ENCODE measurements around the gene ARHGAP21.

ARHGAP21 gene

DNA sequence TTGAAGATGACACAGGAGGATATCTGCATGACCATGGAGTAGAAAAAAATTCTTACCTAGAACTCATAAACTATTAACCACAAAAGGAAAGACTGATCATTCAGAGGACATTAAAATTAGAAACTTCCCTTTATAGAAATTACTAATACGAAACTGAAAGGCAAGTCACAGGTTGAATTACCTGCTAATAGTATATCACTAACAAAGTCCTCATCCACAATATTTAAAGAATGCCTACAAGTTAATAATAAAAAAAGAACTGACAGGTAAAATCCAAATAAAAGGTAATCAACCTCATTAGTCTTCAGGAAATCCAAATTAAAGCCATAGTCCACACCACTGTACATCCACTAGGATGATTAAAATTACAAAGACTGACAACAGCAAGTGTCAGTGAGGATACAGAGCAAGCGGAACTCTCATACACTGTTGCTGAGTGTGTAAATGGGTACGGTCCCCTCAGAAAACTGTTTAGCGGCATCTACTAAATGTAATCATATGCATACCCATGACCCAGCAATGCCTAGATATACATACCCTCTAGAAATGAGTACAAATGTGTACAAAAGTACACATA is 71.2 kb downstream of the ARHGAP21 start:
- in situ Hi-C loops (cut with MboI; ENCODE audit: low pct_unique_long_range_greater_than_20kb, low sequenced_read_pairs, unreplicated experiment), result no loop called here
- DNase-seq (ENCODE audit: low spot score), result peak; percentile 65
- TF ChIP-seq, protein P1, sequence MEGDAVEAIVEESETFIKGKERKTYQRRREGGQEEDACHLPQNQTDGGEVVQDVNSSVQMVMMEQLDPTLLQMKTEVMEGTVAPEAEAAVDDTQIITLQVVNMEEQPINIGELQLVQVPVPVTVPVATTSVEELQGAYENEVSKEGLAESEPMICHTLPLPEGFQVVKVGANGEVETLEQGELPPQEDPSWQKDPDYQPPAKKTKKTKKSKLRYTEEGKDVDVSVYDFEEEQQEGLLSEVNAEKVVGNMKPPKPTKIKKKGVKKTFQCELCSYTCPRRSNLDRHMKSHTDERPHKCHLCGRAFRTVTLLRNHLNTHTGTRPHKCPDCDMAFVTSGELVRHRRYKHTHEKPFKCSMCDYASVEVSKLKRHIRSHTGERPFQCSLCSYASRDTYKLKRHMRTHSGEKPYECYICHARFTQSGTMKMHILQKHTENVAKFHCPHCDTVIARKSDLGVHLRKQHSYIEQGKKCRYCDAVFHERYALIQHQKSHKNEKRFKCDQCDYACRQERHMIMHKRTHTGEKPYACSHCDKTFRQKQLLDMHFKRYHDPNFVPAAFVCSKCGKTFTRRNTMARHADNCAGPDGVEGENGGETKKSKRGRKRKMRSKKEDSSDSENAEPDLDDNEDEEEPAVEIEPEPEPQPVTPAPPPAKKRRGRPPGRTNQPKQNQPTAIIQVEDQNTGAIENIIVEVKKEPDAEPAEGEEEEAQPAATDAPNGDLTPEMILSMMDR (IDR thresholded peaks at IDR 0.05; ENCODE audit: extremely low read depth, insufficient read depth, missing control alignments), result no peak

DNA sequence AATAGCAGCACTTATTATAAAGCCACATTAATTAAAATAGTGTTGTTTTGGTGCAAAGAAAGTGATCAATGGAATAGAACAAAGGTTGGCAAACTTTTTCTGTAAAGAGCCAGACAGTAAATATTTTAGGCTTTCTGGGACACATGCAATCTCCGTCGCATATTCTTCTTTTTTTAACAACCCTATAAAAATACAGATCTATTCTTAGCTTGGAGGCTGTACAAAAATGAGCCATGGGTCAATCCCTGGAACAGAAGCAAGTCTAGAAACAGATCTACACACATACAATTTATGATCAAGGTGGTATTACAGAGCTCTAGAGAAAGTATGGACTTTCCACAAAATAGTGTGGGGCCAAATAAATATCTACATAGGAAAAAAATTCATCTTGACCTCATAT is 71.8 kb downstream of the ARHGAP21 start:
- DNase-seq (ENCODE audit: low spot score), result no peak
- in situ Hi-C loops (cut with MboI; ENCODE audit: low pct_unique_long_range_greater_than_20kb, low sequenced_read_pairs, unreplicated experiment), result no loop called here
- TF ChIP-seq, protein P1 (IDR thresholded peaks at IDR 0.05; ENCODE audit: extremely low read depth, insufficient read depth, missing control alignments), result no peak

DNA sequence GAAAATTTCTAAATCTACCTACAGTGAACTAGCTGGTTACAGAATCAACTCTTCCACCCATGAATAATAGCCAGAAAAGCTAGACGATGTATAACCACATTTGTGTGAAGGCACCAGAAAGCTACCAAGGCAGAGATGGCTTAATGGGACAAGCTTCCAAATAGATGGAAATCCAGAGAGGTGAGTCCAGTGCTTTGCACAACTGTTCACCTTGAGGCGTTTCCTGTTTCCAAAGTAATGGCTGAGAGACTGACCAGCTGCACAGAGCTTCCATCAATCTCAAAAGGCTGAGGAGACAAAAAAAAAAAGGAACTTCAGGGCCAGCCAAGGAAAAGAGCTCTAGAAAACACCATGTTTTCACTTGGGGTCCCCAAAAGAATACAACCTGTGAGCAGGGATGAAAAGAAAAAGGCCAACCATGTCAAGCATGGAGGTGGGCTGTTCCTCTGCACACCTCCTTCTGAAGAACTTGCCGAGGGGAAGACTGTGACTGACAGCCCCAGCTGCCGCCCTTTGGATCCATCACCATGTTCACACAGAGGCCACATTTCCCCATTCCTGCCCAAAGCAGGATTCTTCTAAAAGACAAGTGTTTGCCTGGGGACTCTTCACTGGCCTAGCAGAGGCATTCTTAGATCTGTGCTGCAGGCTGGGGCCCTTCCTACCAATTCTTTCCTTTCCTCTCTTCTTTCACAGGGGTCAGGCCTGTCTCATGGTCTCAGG is 72.9 kb downstream of the ARHGAP21 start:
- TF ChIP-seq, protein P1 (IDR thresholded peaks at IDR 0.05; ENCODE audit: extremely low read depth, insufficient read depth, missing control alignments), result no peak
- no peak for DNase-seq (ENCODE audit: low spot score)
- in situ Hi-C loops (cut with MboI; ENCODE audit: low pct_unique_long_range_greater_than_20kb, low sequenced_read_pairs, unreplicated experiment), result no loop called here

DNA sequence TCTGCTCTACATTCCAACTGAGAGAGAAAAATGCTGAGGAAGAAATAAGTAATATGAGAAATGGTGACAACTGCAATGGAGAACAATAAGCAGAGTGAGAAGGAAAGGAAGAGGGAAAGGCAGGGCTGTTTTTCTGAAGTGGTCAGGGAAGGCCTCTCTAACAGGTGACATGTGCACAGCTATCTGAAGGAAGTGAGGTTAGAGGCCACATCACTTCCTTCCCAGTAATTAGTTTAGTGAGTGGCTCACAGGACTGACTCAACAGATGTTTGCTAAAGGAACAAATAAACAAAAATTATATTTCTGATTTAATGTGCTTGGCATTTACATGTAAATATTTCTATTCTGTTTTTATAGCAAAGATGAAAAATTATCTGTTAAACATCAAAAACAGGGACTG is 77.9 kb downstream of the ARHGAP21 start:
- no peak for DNase-seq (ENCODE audit: low spot score)
- in situ Hi-C loops (cut with MboI; ENCODE audit: low pct_unique_long_range_greater_than_20kb, low sequenced_read_pairs, unreplicated experiment), result loop anchor here (10.0 kb wide), 1 partner anchor 429 kb away; no protein-coding TSS in a partner anchor
- TF ChIP-seq, protein P1 (IDR thresholded peaks at IDR 0.05; ENCODE audit: extremely low read depth, insufficient read depth, missing control alignments), result no peak

DNA sequence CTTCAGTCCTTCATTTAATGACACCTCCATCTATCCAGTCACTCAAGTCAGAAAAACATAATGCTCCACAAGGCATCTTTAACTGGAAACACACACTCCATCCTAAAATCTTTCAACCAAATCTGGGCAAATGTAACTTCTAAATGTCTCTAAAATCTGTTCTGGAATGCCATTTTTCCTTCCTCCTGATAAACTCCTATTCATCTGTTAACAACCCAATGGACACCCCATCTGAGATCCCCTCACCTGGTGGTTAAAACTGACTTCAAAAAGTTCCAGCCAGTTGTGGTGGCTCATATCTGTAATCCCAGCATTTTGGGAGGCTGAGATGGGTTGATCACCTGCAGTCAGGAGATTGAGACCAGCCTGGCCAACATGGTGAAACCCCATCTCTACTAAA is 78.7 kb downstream of the ARHGAP21 start:
- TF ChIP-seq, protein P1 (IDR thresholded peaks at IDR 0.05; ENCODE audit: extremely low read depth, insufficient read depth, missing control alignments), result no peak
- DNase-seq (ENCODE audit: low spot score), result no peak
- in situ Hi-C loops (cut with MboI; ENCODE audit: low pct_unique_long_range_greater_than_20kb, low sequenced_read_pairs, unreplicated experiment), result loop anchor here (10.0 kb wide), 1 partner anchor 430 kb away; no protein-coding TSS in a partner anchor

DNA sequence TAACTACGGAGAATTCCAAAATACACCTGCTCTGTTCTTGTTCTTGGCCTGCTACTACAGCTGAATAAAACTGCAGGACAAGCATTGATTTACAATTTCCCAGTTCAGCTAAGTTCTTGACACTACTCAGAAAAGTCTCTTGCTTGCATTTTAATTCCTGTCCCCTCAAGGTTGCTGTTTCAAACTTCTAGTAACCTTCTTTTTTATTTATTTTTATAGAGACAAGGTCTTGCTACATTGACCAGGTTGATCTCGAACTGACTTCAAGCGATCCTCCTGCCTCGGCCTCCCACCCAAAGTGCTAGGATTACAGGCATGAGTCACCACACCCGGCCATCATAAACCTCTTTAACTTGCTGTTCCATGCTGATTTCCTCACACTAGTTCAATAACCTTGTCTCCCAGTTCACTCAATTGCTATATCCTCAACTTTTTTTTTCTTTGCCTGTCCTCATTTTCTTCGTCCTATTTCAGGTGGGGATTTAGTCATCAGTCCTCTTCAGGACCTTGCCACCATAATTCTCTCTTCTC is 79.9 kb downstream of the ARHGAP21 start:
- TF ChIP-seq, protein P1 (IDR thresholded peaks at IDR 0.05; ENCODE audit: extremely low read depth, insufficient read depth, missing control alignments), result no peak
- no peak for DNase-seq (ENCODE audit: low spot score)
- in situ Hi-C loops (cut with MboI; ENCODE audit: low pct_unique_long_range_greater_than_20kb, low sequenced_read_pairs, unreplicated experiment), result loop anchor here (10.0 kb wide), 1 partner anchor 431 kb away; no protein-coding TSS in a partner anchor

Data from GM13977 (cell line).